ENCODE data around the gene SP140L. TPM values are rescaled to one million over a fixed set of nuclear protein-coding genes. Genes with fewer than 3 reads are reported as not detected.

The SP140L gene
- total and polyA plus RNA-seq, 10 of the 15 experiments (the other 5 are each of a cell fraction or from before 2014, with no cell fraction given): 4.7 to 28.6 (median 15.0) TPM

DNA sequence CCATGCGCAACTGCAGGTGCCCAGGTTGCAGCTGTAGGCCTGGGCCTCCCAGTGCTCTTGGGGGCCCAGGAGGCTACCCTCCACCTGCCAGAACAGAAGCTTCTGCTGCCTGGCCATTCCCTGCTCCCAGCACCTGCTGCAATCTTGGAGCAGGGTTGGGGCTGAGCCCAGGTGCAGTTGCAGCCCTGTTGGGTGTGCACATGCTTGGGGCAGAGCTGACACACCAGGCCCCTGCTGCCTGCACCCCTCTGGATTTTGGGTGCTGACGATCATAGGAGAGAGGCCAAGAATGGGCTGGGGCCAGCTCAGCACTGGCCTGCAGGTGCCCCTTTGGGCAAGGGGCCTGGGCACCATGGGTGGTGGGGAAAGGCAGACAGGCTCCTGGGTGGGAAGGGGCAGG, 20.5 kb upstream of the SP140L start:
- BruUV-seq (replicated peaks): no TSS peak
- WGBS (ENCODE audit: insufficient coverage, insufficient replicate concordance, low lambda C conversion rate, missing lambda C conversion rate): 70% methylated on average over 2 of the region's 2 CpGs
- H3K27me3 ChIP-seq (replicated peaks in 1 of 2; ENCODE audit: control insufficient read depth in 2 of 2, insufficient read depth in 2 of 2, low read length in 1 of 2): no peaks in the 10 kb centered on the region
- no peaks in the 10 kb centered on the region; the same call in 2 of the 3 replicates for H3K9me3 ChIP-seq (replicated peaks; ENCODE audit: control insufficient read depth, insufficient read depth, low read length)
- H3K4me3 ChIP-seq: no peak overlapping the region
- SMC1A ChIA-PET (ENCODE audit: uncharacterized antibody, unreplicated experiment): interaction anchor here (0.9 to 1.3 kb wide), 3 partner anchors 8 to 104 kb away, joined by 3 to 5 read pairs (median 4); no protein-coding TSS in a partner anchor
- RAD21 ChIA-PET (ENCODE audit: unreplicated experiment): no interaction called here
- H3K36me3 ChIP-seq (ENCODE audit: control insufficient read depth in 2 of 2, insufficient read depth in 2 of 2, low read length in 1 of 2): peaks cover 4 to 19% of the 10 kb centered on the region in 2 experiments; a peak in 3 of 4 replicates
- no peak for ATAC-seq
- no peak overlapping the region for H2AFZ ChIP-seq (ENCODE audit: control insufficient read depth, low read depth, low read length)
- no peaks in the 10 kb centered on the region for H3K79me2 ChIP-seq (ENCODE audit: control insufficient read depth, insufficient read depth, low read length)
- CTCF ChIA-PET: interaction anchor here (0.6 kb wide), 1 partner anchor 174 kb away, joined by 3 read pairs; no protein-coding TSS in a partner anchor
- H3K27ac ChIP-seq (ENCODE audit: control insufficient read depth, insufficient read depth): no peak overlapping the region
- DNase-seq (ENCODE audit: low read depth, low spot score): no peak
- intact Hi-C loops (cut with micrococcal nuclease; ENCODE audit: unreplicated experiment): no loop called here
- POLR2A ChIA-PET: interaction anchor here (0.6 kb wide), 1 partner anchor 202 kb away, joined by 4 read pairs; no protein-coding TSS in a partner anchor
- H3K9ac ChIP-seq (ENCODE audit: control insufficient read depth, insufficient read depth, low read length): no peak overlapping the region
- H3K4me2 ChIP-seq (ENCODE audit: control insufficient read depth, insufficient read depth): no peak overlapping the region
- in situ Hi-C loops (cut with MboI): no loop called here
- H3K4me1 ChIP-seq (ENCODE audit: control insufficient read depth, insufficient read depth, low read length): no peaks in the 10 kb centered on the region
- no peak for FAIRE-seq
- H4K20me1 ChIP-seq (ENCODE audit: control insufficient read depth, insufficient read depth): no peaks in the 10 kb centered on the region
- TF ChIP-seq EGR1 (IDR thresholded peaks at IDR 0.05; ENCODE audit: borderline replicate concordance in 1 of 2, low read depth in 2 of 2, low read length in 2 of 2) (no peak), ASH2L (IDR thresholded peaks at IDR 0.05; ENCODE audit: borderline replicate concordance, low read depth) (no peak), CBX5 (IDR thresholded peaks at IDR 0.05; ENCODE audit: low read depth) (no peak), NR2F1 (conservative IDR thresholded peaks at IDR 0.05) (no peak), ZNF24 (IDR thresholded peaks at IDR 0.05) (no peak), ZNF622 (IDR thresholded peaks at IDR 0.05) (no peak), TBL1XR1 (IDR thresholded peaks at IDR 0.05; ENCODE audit: low read depth, low read length) (no peak), SMAD5 (IDR thresholded peaks at IDR 0.05; ENCODE audit: low read depth) (no peak), RELA (IDR thresholded peaks at IDR 0.05; ENCODE audit: borderline replicate concordance, partially characterized antibody) (no peak)

DNA sequence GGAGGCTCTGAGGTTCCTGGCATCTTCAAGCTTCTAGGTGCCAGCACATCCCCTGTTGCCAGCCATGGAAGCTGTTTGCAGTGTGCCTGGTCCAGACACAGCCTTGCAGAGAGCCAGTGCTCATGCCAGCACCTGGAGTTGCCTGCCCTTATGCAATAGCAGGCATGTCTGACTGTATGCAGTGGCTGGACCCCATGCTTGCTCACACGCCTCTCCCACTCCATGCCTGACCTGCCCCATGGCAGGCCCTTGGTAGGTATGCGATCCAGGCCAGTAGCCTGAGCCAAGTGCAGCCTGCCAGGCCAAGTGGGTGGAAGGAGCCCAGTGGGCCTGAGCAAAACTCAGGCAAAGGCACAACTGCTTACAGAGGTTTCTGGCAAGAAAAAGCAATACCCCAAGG, 19.5 kb upstream of the SP140L start:
- ChIA-PET CTCF (no interaction called here), POLR2A (interaction anchor here (0.9 kb wide), 1 partner anchor 11 kb away, joined by 3 read pairs; no protein-coding TSS in a partner anchor), SMC1A (ENCODE audit: uncharacterized antibody, unreplicated experiment) (interaction anchor here (1.1 to 1.3 kb wide), 2 partner anchors 9 to 31 kb away, joined by 3 to 5 read pairs; no protein-coding TSS in a partner anchor), RAD21 (ENCODE audit: unreplicated experiment) (no interaction called here)
- ATAC-seq (no peak), DNase-seq (ENCODE audit: low read depth, low spot score) (no peak), FAIRE-seq (no peak)
- H3K27ac ChIP-seq (ENCODE audit: control insufficient read depth, insufficient read depth): no peak overlapping the region
- 100% methylated on average over 2 of the region's 2 CpGs for WGBS (ENCODE audit: insufficient coverage, insufficient replicate concordance, low lambda C conversion rate, missing lambda C conversion rate)
- no peaks in the 10 kb centered on the region for H3K79me2 ChIP-seq (ENCODE audit: control insufficient read depth, insufficient read depth, low read length)
- no peak overlapping the region for H3K9ac ChIP-seq (ENCODE audit: control insufficient read depth, insufficient read depth, low read length)
- intact Hi-C loops (cut with micrococcal nuclease; ENCODE audit: unreplicated experiment) (no loop called here), in situ Hi-C loops (cut with MboI) (no loop called here)
- no peaks in the 10 kb centered on the region for H4K20me1 ChIP-seq (ENCODE audit: control insufficient read depth, insufficient read depth)
- no peaks in the 10 kb centered on the region for H3K4me1 ChIP-seq (ENCODE audit: control insufficient read depth, insufficient read depth, low read length)
- no peak overlapping the region for H3K4me3 ChIP-seq
- no TSS peak for BruUV-seq (replicated peaks)
- no peaks in the 10 kb centered on the region for H3K27me3 ChIP-seq (replicated peaks in 1 of 2; ENCODE audit: control insufficient read depth in 2 of 2, insufficient read depth in 2 of 2, low read length in 1 of 2)
- H3K36me3 ChIP-seq (ENCODE audit: control insufficient read depth in 2 of 2, insufficient read depth in 2 of 2, low read length in 1 of 2): peaks cover 6 to 19% of the 10 kb centered on the region in 2 experiments
- no peaks in the 10 kb centered on the region; the same call in 2 of the 3 replicates for H3K9me3 ChIP-seq (replicated peaks; ENCODE audit: control insufficient read depth, insufficient read depth, low read length)
- no peak overlapping the region for H2AFZ ChIP-seq (ENCODE audit: control insufficient read depth, low read depth, low read length)
- H3K4me2 ChIP-seq (ENCODE audit: control insufficient read depth, insufficient read depth): no peak overlapping the region
- TF ChIP-seq SREBF2 (IDR thresholded peaks at IDR 0.05; ENCODE audit: low read length) (no peak), EP300 (IDR thresholded peaks at IDR 0.05; ENCODE audit: borderline replicate concordance in 1 of 2, control insufficient read depth in 1 of 2, low read depth in 2 of 2, low read length in 2 of 2) (no peak), BCL11A (IDR thresholded peaks at IDR 0.05; ENCODE audit: low read depth, low read length) (no peak), GABPA (IDR thresholded peaks at IDR 0.05; ENCODE audit: low read depth) (no peak), BMI1 (IDR thresholded peaks at IDR 0.05; ENCODE audit: borderline replicate concordance) (no peak), ZNF24 (IDR thresholded peaks at IDR 0.05) (no peak), SREBF1 (IDR thresholded peaks at IDR 0.05; ENCODE audit: low read length) (no peak), NR2C2 (IDR thresholded peaks at IDR 0.05; ENCODE audit: borderline replicate concordance, control insufficient read depth, insufficient read length, low read depth) (no peak)
- TF ChIP-seq, protein P1, sequence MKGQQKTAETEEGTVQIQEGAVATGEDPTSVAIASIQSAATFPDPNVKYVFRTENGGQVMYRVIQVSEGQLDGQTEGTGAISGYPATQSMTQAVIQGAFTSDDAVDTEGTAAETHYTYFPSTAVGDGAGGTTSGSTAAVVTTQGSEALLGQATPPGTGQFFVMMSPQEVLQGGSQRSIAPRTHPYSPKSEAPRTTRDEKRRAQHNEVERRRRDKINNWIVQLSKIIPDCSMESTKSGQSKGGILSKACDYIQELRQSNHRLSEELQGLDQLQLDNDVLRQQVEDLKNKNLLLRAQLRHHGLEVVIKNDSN (IDR thresholded peaks at IDR 0.05; ENCODE audit: borderline replicate concordance, extremely low read length, insufficient read depth, low read depth, low read length): no peak

All from GM12878 (cell line).